OCI-LY1 (cell line): ENCODE results near the gene SELENBP1.
"Not testable (repeated sequence)": the region's sequence is repeated elsewhere in the genome, so short reads cannot be mapped to it uniquely, and the experiment has no call there.

Source experiments
- H2AFZ ChIP-seq: fragments of 200-600 bp; sonication (generic), shearing (Covaris generic); 2 replicates; pipeline ENCODE4 v1.6.0; 2014; ENCODE audit warnings: antibody characterized with exemption, mild to moderate bottlenecking, low read length
- H3F3A ChIP-seq: fragments of 200-600 bp; sonication (generic), shearing (Covaris generic); 2 replicates; pipeline ENCODE4 v1.6.0; 2014; ENCODE audit warnings: mild to moderate bottlenecking, antibody characterized with exemption, low read length, moderate library complexity; ENCODE audit not compliant: insufficient read depth
- H3K27ac ChIP-seq: fragments of 200-600 bp; sonication (generic); 2 replicates; pipeline ENCODE4 v1.5.1; 2014; ENCODE audit warnings: low read length, mixed run types, mild to moderate bottlenecking, low read depth; ENCODE audit not compliant: poor library complexity, severe bottlenecking
- H3K27me3 ChIP-seq: fragments of 200-600 bp; sonication (generic); 2 replicates; pipeline ENCODE4 v1.6.0; 2014; ENCODE audit warnings: antibody characterized with exemption, mild to moderate bottlenecking, low read length, moderate library complexity; ENCODE audit not compliant: insufficient read depth
- H3K36me3 ChIP-seq: fragments of 200-600 bp; sonication (generic); 2 replicates; pipeline ENCODE4 v1.6.1; 2014; ENCODE audit warnings: mild to moderate bottlenecking, antibody characterized with exemption, low read length, moderate library complexity, mixed read lengths; ENCODE audit not compliant: insufficient read depth
- H3K4me1 ChIP-seq: fragments of 200-600 bp; sonication (generic); 2 replicates; pipeline ENCODE4 v1.5.1; 2014; ENCODE audit warnings: mild to moderate bottlenecking, low read length, moderate library complexity; ENCODE audit not compliant: insufficient read depth, severe bottlenecking
- H3K4me2 ChIP-seq: fragments of 200-600 bp; sonication (generic), shearing (Covaris generic); 2 replicates; pipeline ENCODE4 v1.6.1; 2014; ENCODE audit warnings: low read length
- H3K4me3 ChIP-seq: fragments of 200-600 bp; sonication (generic); 2 replicates; pipeline ENCODE4 v1.5.1; 2014; ENCODE audit warnings: low read length, low read depth, mild to moderate bottlenecking, mixed read lengths; ENCODE audit not compliant: poor library complexity, severe bottlenecking
- H3K79me2 ChIP-seq: fragments of 200-600 bp; shearing (Covaris generic); 2 replicates; pipeline ENCODE4 v1.6.1; 2016; ENCODE audit warnings: mixed run types, low read length, mixed read lengths; ENCODE audit not compliant: insufficient read depth
- H3K9ac ChIP-seq: fragments of 200-600 bp; sonication (generic), shearing (Covaris generic); 2 replicates; pipeline ENCODE4 v1.6.1; 2014; ENCODE audit warnings: mild to moderate bottlenecking, low read length, mixed read lengths
- H3K9me2 ChIP-seq: fragments of 200-600 bp; sonication (generic), shearing (Covaris generic); 2 replicates; pipeline ENCODE4 v1.6.1; 2014; ENCODE audit warnings: low read depth, mild to moderate bottlenecking, low read length, mixed read lengths
- H3K9me3 ChIP-seq: fragments of 200-600 bp; shearing (Covaris generic); 2 replicates; pipeline ENCODE4 v1.6.1; 2014; ENCODE audit warnings: low read length, mixed read lengths
- H4K20me1 ChIP-seq: fragments of 200-600 bp; sonication (generic), shearing (Covaris generic); 2 replicates; pipeline ENCODE4 v1.6.0; 2016; ENCODE audit warnings: mild to moderate bottlenecking, low read length; ENCODE audit not compliant: insufficient read depth
- EZH2 ChIP-seq: fragments of 200-600 bp; sonication (generic), shearing (Covaris generic); IDR thresholded peaks from 2 replicates; pipeline ENCODE4 v1.8.0; 2017; ENCODE audit warnings: borderline replicate concordance, mixed run types, mild to moderate bottlenecking, antibody characterized with exemption, low read length, moderate library complexity, mixed read lengths
- TF ChIP-seq, protein P1 (sequence below): fragments of 200-600 bp; sonication (generic), shearing (Covaris generic); IDR thresholded peaks from 2 replicates; pipeline ENCODE4 v1.5.1; 2017; ENCODE audit warnings: mild to moderate bottlenecking, antibody characterized with exemption, low read length, moderate library complexity, mixed read lengths

The SELENBP1 gene

DNA sequence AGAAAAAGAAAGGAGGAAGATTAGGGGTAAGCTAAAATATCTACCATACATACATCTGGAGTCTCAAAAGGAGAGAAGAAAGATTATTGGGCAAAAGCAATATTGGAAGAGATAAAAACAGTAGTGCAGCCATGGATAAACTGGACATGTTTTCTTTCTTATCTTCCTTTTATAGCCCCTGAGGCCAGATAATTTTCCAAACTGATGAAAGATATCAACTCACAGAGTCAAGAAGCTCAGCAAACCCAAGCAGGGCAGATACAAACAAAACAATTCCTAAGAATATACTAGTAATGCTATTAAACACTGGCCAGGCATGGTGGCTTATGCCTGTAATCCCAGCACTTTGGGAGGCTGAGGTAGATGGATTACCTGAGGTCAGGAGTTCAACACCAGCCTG, 21.1 kb upstream of the SELENBP1 start:
- H3K4me2 ChIP-seq: no peak overlapping the region
- TF ChIP-seq EZH2: no peak
- TF ChIP-seq, protein P1, sequence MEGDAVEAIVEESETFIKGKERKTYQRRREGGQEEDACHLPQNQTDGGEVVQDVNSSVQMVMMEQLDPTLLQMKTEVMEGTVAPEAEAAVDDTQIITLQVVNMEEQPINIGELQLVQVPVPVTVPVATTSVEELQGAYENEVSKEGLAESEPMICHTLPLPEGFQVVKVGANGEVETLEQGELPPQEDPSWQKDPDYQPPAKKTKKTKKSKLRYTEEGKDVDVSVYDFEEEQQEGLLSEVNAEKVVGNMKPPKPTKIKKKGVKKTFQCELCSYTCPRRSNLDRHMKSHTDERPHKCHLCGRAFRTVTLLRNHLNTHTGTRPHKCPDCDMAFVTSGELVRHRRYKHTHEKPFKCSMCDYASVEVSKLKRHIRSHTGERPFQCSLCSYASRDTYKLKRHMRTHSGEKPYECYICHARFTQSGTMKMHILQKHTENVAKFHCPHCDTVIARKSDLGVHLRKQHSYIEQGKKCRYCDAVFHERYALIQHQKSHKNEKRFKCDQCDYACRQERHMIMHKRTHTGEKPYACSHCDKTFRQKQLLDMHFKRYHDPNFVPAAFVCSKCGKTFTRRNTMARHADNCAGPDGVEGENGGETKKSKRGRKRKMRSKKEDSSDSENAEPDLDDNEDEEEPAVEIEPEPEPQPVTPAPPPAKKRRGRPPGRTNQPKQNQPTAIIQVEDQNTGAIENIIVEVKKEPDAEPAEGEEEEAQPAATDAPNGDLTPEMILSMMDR: no peak
- no peak overlapping the region for H3K4me3 ChIP-seq
- no peak overlapping the region for H2AFZ ChIP-seq
- H3K27me3 ChIP-seq: peaks cover 5% of the 10 kb centered on the region; the same call in 1 of the 2 replicates
- H3K4me1 ChIP-seq: peaks cover under 1% of the 10 kb centered on the region
- no peak overlapping the region for H3K9ac ChIP-seq
- H4K20me1 ChIP-seq: no peaks in the 10 kb centered on the region
- no peaks in the 10 kb centered on the region for H3F3A ChIP-seq
- H3K79me2 ChIP-seq: no peaks in the 10 kb centered on the region
- H3K9me2 ChIP-seq: no peaks in the 10 kb centered on the region
- 0 out of 2 replicates have a peak, but pooled peaks cover 3% of the 10 kb centered on the region for H3K9me3 ChIP-seq
- H3K27ac ChIP-seq: no peak overlapping the region
- no peaks in the 10 kb centered on the region for H3K36me3 ChIP-seq

DNA sequence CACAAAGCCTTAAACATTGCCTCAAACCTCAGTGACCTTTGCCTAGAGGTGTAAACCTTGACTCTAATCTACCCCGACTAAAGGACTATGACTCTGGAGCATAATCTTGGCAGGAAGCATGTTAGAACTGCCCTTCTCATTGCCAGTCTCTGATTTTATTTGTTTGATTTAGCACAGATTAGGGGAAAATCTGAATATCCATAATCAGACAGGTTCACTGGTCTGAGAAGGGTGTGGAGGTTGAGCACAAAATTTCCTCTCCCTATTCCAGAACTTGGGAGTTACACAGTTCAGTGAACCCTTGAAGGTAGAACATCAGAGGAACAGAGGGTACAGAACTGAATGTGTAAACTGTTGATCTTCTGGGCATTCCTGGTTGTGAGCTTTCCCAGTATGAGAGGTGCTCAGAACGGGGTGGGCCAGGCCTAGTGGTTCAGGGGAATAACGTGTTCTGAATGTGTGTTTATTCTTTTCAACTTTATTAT, 18.6 kb upstream of the SELENBP1 start:
- Histone ChIP-seq H3K27ac (no peak overlapping the region), H3K79me2 (no peaks in the 10 kb centered on the region), H3F3A (no peaks in the 10 kb centered on the region), H3K27me3 (peaks cover 5% of the 10 kb centered on the region; the same call in 1 of the 2 replicates), H3K4me1 (no peaks in the 10 kb centered on the region), H4K20me1 (no peaks in the 10 kb centered on the region), H3K36me3 (no peaks in the 10 kb centered on the region), H2AFZ (no peak overlapping the region), H3K9me2 (no peaks in the 10 kb centered on the region), H3K9me3 (0 out of 2 replicates have a peak, but pooled peaks cover 3% of the 10 kb centered on the region), H3K4me3 (no peak overlapping the region), H3K9ac (no peak overlapping the region), H3K4me2 (no peak overlapping the region)
- TF ChIP-seq EZH2: no peak
- TF ChIP-seq, protein P1: no peak

DNA sequence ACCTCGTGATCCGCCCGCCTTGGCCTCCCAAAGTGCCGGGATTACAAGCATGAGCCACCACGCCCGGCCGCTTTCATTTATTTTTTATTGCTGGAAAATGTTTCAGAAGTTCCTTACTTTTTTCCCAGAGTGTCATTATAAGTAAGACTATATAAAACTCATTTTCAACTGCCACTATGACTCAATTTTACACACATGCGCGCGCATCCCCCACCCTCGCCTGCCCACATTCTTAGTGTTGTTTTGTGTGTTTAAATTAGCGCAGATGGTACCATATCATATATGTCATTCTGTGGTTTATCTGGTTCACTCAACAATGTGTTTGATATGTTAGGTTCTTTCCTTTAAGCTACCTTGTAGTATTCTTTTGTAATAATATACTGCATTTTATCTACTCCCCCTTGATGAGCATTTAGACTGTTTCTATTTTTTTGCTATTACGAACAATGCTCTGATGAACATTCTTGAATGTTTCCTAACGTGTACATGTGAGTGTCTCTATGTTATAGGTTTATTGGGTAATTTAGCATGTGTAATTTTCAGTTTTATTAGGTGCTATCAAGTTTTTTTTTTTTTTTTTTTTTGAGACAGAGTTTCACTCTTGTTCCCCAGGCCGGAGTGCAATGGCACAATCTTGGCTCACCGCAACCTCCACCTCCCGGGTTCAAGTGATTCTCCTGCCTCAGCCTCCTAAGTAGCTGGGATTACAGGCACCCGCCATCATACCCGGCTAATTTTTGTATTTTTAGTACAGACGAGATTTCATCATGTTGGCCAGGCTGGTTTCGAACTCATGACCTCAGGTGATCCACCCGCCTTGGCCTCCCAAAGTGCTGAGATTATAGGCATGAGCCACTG, 17.9 kb upstream of the SELENBP1 start:
- not testable (repeated sequence) for H3K9me2 ChIP-seq, H3K4me1 ChIP-seq, H3K79me2 ChIP-seq, H3F3A ChIP-seq, H3K27ac ChIP-seq, H4K20me1 ChIP-seq, H2AFZ ChIP-seq, H3K4me3 ChIP-seq, H3K9ac ChIP-seq, H3K9me3 ChIP-seq, H3K27me3 ChIP-seq, H3K4me2 ChIP-seq, H3K36me3 ChIP-seq
